Spleen (tissue), 11 donors: ENCODE results near the gene RWDD2A. TPM values are rescaled to one million over a fixed set of nuclear protein-coding genes. Genes with fewer than 3 reads are reported as not detected.

Experiments
- DNase-seq: peaks from one replicate; pipeline ENCODE4 v3.0.0-alpha.2; 2020
- H3K27ac ChIP-seq, 8 donors: fragments of 200-600 bp; sonication (generic) in 7 of 8; 1 replicate in 4 of 8; 2 replicates in 4 of 8; pipeline versions ENCODE4 v1.5.0 to v1.8.0; 2016 to 2021; ENCODE audit warnings: inconsistent platforms in 4 of 8, mild to moderate bottlenecking in 4 of 8, moderate library complexity in 1 of 8
- H3K27me3 ChIP-seq, 7 donors: fragments of 200-600 bp; sonication (generic) in 6 of 7; replicated peaks in 1 of 7; 1 replicate in 4 of 7; 2 replicates in 3 of 7; pipeline versions ENCODE4 v1.5.0 to v1.8.0; 2016 to 2021; ENCODE audit warnings: inconsistent platforms in 3 of 7, mild to moderate bottlenecking in 1 of 7
- H3K36me3 ChIP-seq, 6 donors: fragments of 200-600 bp; sonication (generic) in 5 of 6; 1 replicate in 4 of 6; 2 replicates in 2 of 6; pipeline versions ENCODE4 v1.5.0 to v1.8.0; 2016 to 2021; ENCODE audit warnings: inconsistent platforms in 2 of 6
- H3K4me1 ChIP-seq, 6 donors: fragments of 200-600 bp; sonication (generic) in 5 of 6; 1 replicate in 3 of 6; 2 replicates in 3 of 6; pipeline versions ENCODE4 v1.5.0 to v1.8.0; 2016 to 2021; ENCODE audit warnings: inconsistent platforms in 3 of 6
- H3K4me3 ChIP-seq, 8 donors: fragments of 200-600 bp; sonication (generic) in 7 of 8; 1 replicate in 4 of 8; 2 replicates in 4 of 8; pipeline versions ENCODE4 v1.5.0 to v1.8.0; 2016 to 2021; ENCODE audit warnings: inconsistent platforms in 4 of 8, mild to moderate bottlenecking in 4 of 8, moderate library complexity in 2 of 8
- H3K9me3 ChIP-seq, 8 donors: fragments of 200-600 bp; sonication (generic) in 7 of 8; 1 replicate in 4 of 8; 2 replicates in 4 of 8; pipeline versions ENCODE4 v1.5.0 to v1.8.0; 2016 to 2021; ENCODE audit warnings: inconsistent platforms in 4 of 8
- POLR2A ChIP-seq, 3 donors: fragments of 450-650 bp; IDR thresholded peaks; one replicate each; pipeline ENCODE4 v1.5.1; 2017; ENCODE audit warnings: antibody characterized with exemption in 3 of 3, mild to moderate bottlenecking in 1 of 3
- POLR2AphosphoS5 ChIP-seq, 3 donors: sonication (generic); formaldehyde crosslinking; IDR thresholded peaks; one replicate each; pipeline ENCODE4 v1.5.1; 2017; ENCODE audit warnings: antibody characterized with exemption in 3 of 3
- WGBS, 5 donors: extraction: QIAGEN DNeasy Blood & Tissue Kit in 3 of 5; methylation state at CpG; one replicate each; pipeline versions ENCODE4 v1.1.5 to v1.1.7; 2013 to 2018; 5-methylcytosine and 5-hydroxymethylcytosine counted together
- intact Hi-C: fragments of 100-400 bp; cut with DNase I; formaldehyde crosslinking; loops from one replicate; pipeline ENCODE4 v1.15.0; 2023; ENCODE audit warnings: low total_unique reads
- polyA plus RNA-seq, 3 donors: library from polyadenylated mRNA; stranded (reverse); fragments of 200-250 nt; gene quantifications; one replicate each; pipeline ENCODE4 v1.2.1, GENCODE V29; 2013
- total RNA-seq, 7 donors: library from RNA; depleted of rRNA in 3 of 7; stranded (reverse); fragments of >200 nt in 3 of 7; fragmentation: NEBNext Ultra II Directional in 4 of 7; extraction: Animal tissue kit (Norgen Biotek cat#: 25700) in 4 of 7; gene quantifications; one replicate each; pipeline versions ENCODE4 v1.1.0 to v1.2.1, GENCODE V29; 2016 to 2021
- TF ChIP-seq, protein P1 (sequence below), 11 experiments: fragments of 200-600 bp in 7 of 11; fragments of 450-650 bp in 4 of 11; sonication (generic) in 4 of 11; IDR thresholded peaks in 8 of 11; conservative IDR thresholded peaks in 3 of 11; 1 replicate in 7 of 11; 2 replicates in 4 of 11; pipeline versions ENCODE4 v1.4.0 to v1.8.0; 2016 to 2021; ENCODE audit warnings: antibody characterized with exemption in 11 of 11, inconsistent platforms in 4 of 11, mild to moderate bottlenecking in 1 of 11
- donor health status: healthy with polysubstance abuse.
- donor health status: DM: no; HTN: no; CAD: no; lungs with moderate emphysema.
- donor health status: DM: no; HTN: no; CAD: no.
- donor health status: Bipolar disorder and iron deficiency.
- donor health status: healthy.
- donor health status: DM: no; HTN: no; CAD: no.
- donor health status: DM: yes; HTN: yes; CAD: no.

Gene RWDD2A
- total and polyA plus RNA-seq, 10 donors = 1.9 to 4.2 (median 2.7) TPM

GRCh38 chr6:83153883-83154521 is 39.2 kb upstream of the RWDD2A start:
- peaks cover 0 to 100% (median 59%) of the 10 kb centered on the region in 6 donors for H3K36me3 ChIP-seq
- no peaks in the 10 kb centered on the region for H3K9me3 ChIP-seq
- H3K4me1 ChIP-seq = no peaks in the 10 kb centered on the region
- H3K4me3 ChIP-seq = no peak overlapping the region
- no peak overlapping the region for H3K27ac ChIP-seq
- no peak for TF ChIP-seq POLR2AphosphoS5 (IDR thresholded peaks at IDR 0.05)
- TF ChIP-seq, protein P1, sequence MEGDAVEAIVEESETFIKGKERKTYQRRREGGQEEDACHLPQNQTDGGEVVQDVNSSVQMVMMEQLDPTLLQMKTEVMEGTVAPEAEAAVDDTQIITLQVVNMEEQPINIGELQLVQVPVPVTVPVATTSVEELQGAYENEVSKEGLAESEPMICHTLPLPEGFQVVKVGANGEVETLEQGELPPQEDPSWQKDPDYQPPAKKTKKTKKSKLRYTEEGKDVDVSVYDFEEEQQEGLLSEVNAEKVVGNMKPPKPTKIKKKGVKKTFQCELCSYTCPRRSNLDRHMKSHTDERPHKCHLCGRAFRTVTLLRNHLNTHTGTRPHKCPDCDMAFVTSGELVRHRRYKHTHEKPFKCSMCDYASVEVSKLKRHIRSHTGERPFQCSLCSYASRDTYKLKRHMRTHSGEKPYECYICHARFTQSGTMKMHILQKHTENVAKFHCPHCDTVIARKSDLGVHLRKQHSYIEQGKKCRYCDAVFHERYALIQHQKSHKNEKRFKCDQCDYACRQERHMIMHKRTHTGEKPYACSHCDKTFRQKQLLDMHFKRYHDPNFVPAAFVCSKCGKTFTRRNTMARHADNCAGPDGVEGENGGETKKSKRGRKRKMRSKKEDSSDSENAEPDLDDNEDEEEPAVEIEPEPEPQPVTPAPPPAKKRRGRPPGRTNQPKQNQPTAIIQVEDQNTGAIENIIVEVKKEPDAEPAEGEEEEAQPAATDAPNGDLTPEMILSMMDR (IDR thresholded peaks at IDR 0.05 in 8 of 11, conservative IDR thresholded peaks at IDR 0.05 in 3 of 11) = no peak
- no peak for TF ChIP-seq POLR2A (IDR thresholded peaks at IDR 0.05)
- intact Hi-C loops = no loop called here
- 91 to 98% (median 93%) methylated on average over 4 of the region's 4 CpGs for WGBS, 5 donors
- DNase-seq = no peak
- H3K27me3 ChIP-seq = no peaks in the 10 kb centered on the region

DNA sequence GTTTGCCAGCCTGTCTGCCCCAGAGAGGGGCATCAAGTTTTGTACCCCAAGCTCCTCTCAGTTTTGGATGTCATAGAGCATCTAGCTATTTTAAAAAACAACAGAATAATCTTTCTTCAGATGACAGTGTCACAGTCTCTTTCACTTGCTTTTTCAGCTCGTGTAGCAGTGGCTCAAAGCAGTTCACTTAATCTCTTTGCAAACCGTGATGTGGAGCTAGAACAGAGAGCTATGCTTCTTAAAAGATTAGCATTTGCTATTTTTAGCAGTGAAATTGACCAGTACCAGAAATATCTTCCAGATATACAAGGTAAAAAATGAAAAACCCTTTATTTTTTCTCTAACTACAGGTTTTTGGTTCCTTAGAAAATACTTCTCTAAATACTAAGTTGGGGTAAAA is 37.4 kb upstream of the RWDD2A start:
- TF ChIP-seq, protein P1 (IDR thresholded peaks at IDR 0.05 in 8 of 11, conservative IDR thresholded peaks at IDR 0.05 in 3 of 11) = no peak
- no peak for TF ChIP-seq POLR2A (IDR thresholded peaks at IDR 0.05)
- TF ChIP-seq POLR2AphosphoS5 (IDR thresholded peaks at IDR 0.05) = no peak
- no peaks in the 10 kb centered on the region for H3K27me3 ChIP-seq
- H3K4me3 ChIP-seq = no peak overlapping the region
- DNase-seq = no peak
- H3K9me3 ChIP-seq = no peaks in the 10 kb centered on the region
- no peaks in the 10 kb centered on the region for H3K4me1 ChIP-seq
- no peak overlapping the region for H3K27ac ChIP-seq
- intact Hi-C loops = no loop called here
- H3K36me3 ChIP-seq = peaks cover 0 to 100% (median 73%) of the 10 kb centered on the region in 6 donors
- WGBS, 5 donors = 88 to 92% (median 90%) methylated on average over 2 of the region's 2 CpGs

DNA sequence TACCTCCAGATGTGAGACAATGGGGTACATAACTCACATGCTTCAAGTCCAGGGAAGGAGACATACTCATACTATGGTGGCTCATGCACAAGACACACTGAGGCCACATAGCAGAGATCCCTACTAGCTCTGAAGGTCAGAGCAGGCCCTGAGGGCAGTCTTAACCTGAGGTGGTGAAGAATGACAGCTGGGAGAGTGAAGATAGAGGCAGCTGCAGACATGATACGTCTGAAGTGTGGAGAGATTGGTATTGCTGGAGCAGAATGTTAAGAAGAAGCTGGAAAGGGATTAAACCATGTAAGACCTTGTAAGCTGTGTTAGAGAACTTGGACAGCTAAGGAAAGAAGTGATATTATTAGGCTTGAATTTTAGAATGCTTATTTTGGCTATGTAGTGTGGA is 33.0 kb upstream of the RWDD2A start:
- WGBS, 5 donors = 91 to 97% (median 93%) methylated on average over 1 of the region's 1 CpG
- Histone ChIP-seq H3K27ac (no peak overlapping the region), H3K4me1 (no peaks in the 10 kb centered on the region), H3K4me3 (no peak overlapping the region), H3K9me3 (no peaks in the 10 kb centered on the region), H3K36me3 (peaks cover 0 to 99% (median 64%) of the 10 kb centered on the region in 6 donors), H3K27me3 (no peaks in the 10 kb centered on the region)
- TF ChIP-seq POLR2AphosphoS5 (IDR thresholded peaks at IDR 0.05) (no peak), POLR2A (IDR thresholded peaks at IDR 0.05) (no peak)
- TF ChIP-seq, protein P1 (IDR thresholded peaks at IDR 0.05 in 8 of 11, conservative IDR thresholded peaks at IDR 0.05 in 3 of 11) = no peak
- DNase-seq = no peak
- intact Hi-C loops = no loop called here

GRCh38 chr6:83167726-83168278 is 25.4 kb upstream of the RWDD2A start:
- no peak for DNase-seq
- H3K9me3 ChIP-seq = no peaks in the 10 kb centered on the region
- intact Hi-C loops = no loop called here
- no peak overlapping the region for H3K4me3 ChIP-seq
- TF ChIP-seq POLR2AphosphoS5 (IDR thresholded peaks at IDR 0.05) (no peak), POLR2A (IDR thresholded peaks at IDR 0.05) (no peak)
- TF ChIP-seq, protein P1 (IDR thresholded peaks at IDR 0.05 in 8 of 11, conservative IDR thresholded peaks at IDR 0.05 in 3 of 11) = no peak
- H3K4me1 ChIP-seq = no peaks in the 10 kb centered on the region
- 93 to 97% (median 96%) methylated on average over 5 of the region's 5 CpGs for WGBS, 5 donors
- no peak overlapping the region for H3K27ac ChIP-seq
- H3K36me3 ChIP-seq = peaks cover 5 to 100% (median 92%) of the 10 kb centered on the region in 6 donors
- H3K27me3 ChIP-seq = no peaks in the 10 kb centered on the region
